Measurements from ENCODE around the gene SLC1A4.

GRCh38 chr2:64960819-64961218 is 28.4 kb upstream of the SLC1A4 start:
- TF ChIP-seq CTCF (conservative IDR thresholded peaks at IDR 0.05; ENCODE audit: low read depth, low read length) (no peak), EZH2 (IDR thresholded peaks at IDR 0.05; ENCODE audit: low read length, unreplicated experiment) (no peak), EZH2phosphoT487 (IDR thresholded peaks at IDR 0.05; ENCODE audit: borderline replicate concordance, low read length) (no peak)
